Upper lobe of right lung (tissue), 1 donor: ENCODE data around the gene CYP20A1. TPM values are rescaled to one million over a fixed set of nuclear protein-coding genes. Genes with fewer than 3 reads are reported as not detected.

ENCODE experiments used
- ATAC-seq: fragments of 200-7000 bp; cut with Tn5 transposase; one replicate; pipeline ENCODE4 v1.9.1; 2020; ENCODE audit warnings: mild to moderate bottlenecking, moderate library complexity
- DNase-seq: peaks from one replicate; pipeline ENCODE4 v3.0.0-alpha.2; 2020
- H3K27ac ChIP-seq: fragments of 200-600 bp; one replicate; pipeline ENCODE4 v1.8.0; 2022
- H3K27me3 ChIP-seq: fragments of 200-600 bp; one replicate; pipeline ENCODE4 v1.8.0; 2022; ENCODE audit warnings: mild to moderate bottlenecking
- H3K36me3 ChIP-seq: fragments of 200-600 bp; one replicate; pipeline ENCODE4 v1.8.0; 2022
- H3K4me1 ChIP-seq: fragments of 200-600 bp; one replicate; pipeline ENCODE4 v1.8.0; 2022
- H3K4me3 ChIP-seq: fragments of 200-600 bp; one replicate; pipeline ENCODE4 v1.8.0; 2022; ENCODE audit warnings: mild to moderate bottlenecking
- H3K9me3 ChIP-seq: fragments of 200-600 bp; one replicate; pipeline ENCODE4 v1.8.0; 2022
- intact Hi-C: fragments of 100-400 bp; cut with DNase I; formaldehyde crosslinking; loops from one replicate; pipeline ENCODE4 v1.11.0; 2022
- total RNA-seq: library from RNA; stranded (reverse); fragmentation: NEBNext Ultra II Directional; extraction: Animal tissue kit (Norgen Biotek cat#: 25700); gene quantifications from one replicate; pipeline ENCODE4 v1.2.1, GENCODE V29; 2021
- TF ChIP-seq, protein P1 (sequence below): fragments of 200-600 bp; IDR thresholded peaks from one replicate; pipeline ENCODE4 v1.8.0; 2022; ENCODE audit warnings: antibody characterized with exemption
- donor health status: DM: no; HTN: yes; CAD: no; lungs with severe emphysema.

The CYP20A1 gene
- total RNA-seq, 1 donor from 2014 or later, result 35.0 TPM

DNA sequence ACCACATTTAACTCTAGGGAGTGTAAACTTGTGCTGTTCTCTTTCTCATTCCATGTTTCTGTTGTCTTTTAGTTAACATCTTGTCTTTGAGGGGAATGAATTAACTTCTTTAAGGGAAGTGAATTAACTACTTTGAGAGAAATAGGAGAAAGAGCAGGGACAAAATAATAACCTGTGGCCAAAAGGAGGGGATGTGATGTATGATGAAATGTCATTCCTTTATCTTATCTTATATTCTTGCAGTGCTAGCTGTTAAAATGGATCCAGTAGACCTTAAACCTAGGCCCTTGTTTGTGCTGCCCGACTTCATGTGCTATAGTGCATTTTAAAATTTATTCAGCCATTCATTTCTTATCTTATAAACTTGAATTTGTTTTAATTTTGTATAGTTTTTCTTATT, 107.8 kb downstream of the CYP20A1 start:
- H3K4me1 ChIP-seq, result peaks cover 4% of the 10 kb centered on the region
- TF ChIP-seq, protein P1, sequence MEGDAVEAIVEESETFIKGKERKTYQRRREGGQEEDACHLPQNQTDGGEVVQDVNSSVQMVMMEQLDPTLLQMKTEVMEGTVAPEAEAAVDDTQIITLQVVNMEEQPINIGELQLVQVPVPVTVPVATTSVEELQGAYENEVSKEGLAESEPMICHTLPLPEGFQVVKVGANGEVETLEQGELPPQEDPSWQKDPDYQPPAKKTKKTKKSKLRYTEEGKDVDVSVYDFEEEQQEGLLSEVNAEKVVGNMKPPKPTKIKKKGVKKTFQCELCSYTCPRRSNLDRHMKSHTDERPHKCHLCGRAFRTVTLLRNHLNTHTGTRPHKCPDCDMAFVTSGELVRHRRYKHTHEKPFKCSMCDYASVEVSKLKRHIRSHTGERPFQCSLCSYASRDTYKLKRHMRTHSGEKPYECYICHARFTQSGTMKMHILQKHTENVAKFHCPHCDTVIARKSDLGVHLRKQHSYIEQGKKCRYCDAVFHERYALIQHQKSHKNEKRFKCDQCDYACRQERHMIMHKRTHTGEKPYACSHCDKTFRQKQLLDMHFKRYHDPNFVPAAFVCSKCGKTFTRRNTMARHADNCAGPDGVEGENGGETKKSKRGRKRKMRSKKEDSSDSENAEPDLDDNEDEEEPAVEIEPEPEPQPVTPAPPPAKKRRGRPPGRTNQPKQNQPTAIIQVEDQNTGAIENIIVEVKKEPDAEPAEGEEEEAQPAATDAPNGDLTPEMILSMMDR, result no peak
- no peaks in the 10 kb centered on the region for H3K36me3 ChIP-seq
- no peak overlapping the region for H3K4me3 ChIP-seq
- ATAC-seq (no peak), DNase-seq (no peak)
- no peaks in the 10 kb centered on the region for H3K9me3 ChIP-seq
- no peak overlapping the region for H3K27ac ChIP-seq
- no peaks in the 10 kb centered on the region for H3K27me3 ChIP-seq
- intact Hi-C loops, result no loop called here

DNA sequence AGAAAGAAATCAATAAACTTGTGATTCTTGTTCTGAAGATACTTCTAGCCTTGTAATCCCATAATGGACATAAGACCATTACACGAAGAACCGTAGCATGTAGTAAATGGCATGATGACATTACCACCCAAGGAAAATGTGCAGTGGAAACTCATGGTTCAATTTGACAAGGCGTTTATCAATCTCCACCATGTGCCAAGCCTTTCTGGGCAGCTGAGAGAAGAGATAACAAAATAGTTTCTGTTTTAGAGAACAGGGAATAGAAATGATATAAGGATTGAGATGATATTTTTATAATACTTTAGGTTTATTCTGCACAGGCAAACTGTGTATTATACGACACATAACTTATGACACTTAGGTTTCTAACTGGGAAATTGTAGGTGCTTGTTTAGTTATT, 108.6 kb downstream of the CYP20A1 start:
- Histone ChIP-seq H3K27ac (no peak overlapping the region), H3K36me3 (no peaks in the 10 kb centered on the region), H3K27me3 (no peaks in the 10 kb centered on the region), H3K9me3 (no peaks in the 10 kb centered on the region), H3K4me3 (no peak overlapping the region), H3K4me1 (no peaks in the 10 kb centered on the region)
- intact Hi-C loops, result no loop called here
- TF ChIP-seq, protein P1, result no peak
- ATAC-seq (no peak), DNase-seq (no peak)

DNA sequence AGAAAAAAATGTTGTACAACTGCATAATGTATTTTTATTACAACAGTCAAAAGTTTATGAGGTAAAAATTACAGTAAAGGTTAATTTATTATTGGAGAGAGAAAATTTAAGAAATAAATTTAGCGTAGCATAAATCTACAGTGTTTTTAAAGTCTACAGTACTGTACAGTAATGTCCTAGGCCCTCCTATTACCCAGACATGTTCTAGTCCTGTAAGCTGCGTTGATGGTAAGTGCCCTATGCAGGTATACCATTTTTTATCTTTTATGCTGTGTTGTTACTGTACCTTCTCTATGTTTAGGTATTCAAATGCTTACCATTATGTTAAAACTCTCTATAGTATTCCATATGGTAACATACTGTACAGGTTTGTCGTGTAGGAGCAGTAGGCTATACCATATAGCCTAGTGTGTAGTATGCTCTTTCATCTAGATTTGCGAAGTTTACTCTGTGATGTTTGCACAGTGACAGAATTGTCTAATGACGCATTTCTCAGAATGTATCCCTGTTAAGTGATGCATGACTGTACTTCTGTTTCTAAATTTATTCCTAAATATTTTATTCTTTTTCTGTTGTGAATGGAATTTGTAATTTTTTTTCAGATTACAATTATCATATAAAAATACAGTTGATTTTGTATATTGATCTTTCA, 113.9 kb downstream of the CYP20A1 start:
- Histone ChIP-seq H3K4me3 (no peak overlapping the region), H3K9me3 (no peaks in the 10 kb centered on the region), H3K4me1 (no peaks in the 10 kb centered on the region), H3K27me3 (no peaks in the 10 kb centered on the region), H3K27ac (no peak overlapping the region), H3K36me3 (no peaks in the 10 kb centered on the region)
- ATAC-seq (no peak), DNase-seq (no peak)
- intact Hi-C loops, result no loop called here
- TF ChIP-seq, protein P1, result no peak

DNA sequence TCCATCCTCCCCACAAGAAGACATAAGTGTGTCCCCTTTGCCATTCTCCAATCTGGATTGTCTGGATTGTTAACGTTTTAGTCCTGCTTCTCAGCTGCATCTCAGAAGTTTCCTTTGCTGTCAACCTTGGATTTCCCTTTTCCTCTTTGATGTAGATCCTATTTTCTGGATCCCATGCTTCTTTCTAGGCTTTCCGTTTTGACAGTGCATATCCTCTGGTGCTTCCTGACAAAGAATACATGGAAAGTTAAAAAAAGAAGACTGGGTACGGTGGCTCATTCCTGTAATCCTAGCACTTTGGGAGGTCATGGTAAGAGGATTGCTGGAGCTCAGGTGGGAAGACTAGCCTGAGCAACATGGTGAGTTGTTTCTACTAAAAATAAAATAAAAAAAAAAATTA, 116.1 kb downstream of the CYP20A1 start:
- H3K27ac ChIP-seq, result no peak overlapping the region
- intact Hi-C loops, result no loop called here
- H3K9me3 ChIP-seq, result no peaks in the 10 kb centered on the region
- TF ChIP-seq, protein P1, result no peak
- no peaks in the 10 kb centered on the region for H3K4me1 ChIP-seq
- DNase-seq (no peak), ATAC-seq (no peak)
- H3K27me3 ChIP-seq, result no peaks in the 10 kb centered on the region
- no peak overlapping the region for H3K4me3 ChIP-seq
- H3K36me3 ChIP-seq, result no peaks in the 10 kb centered on the region

Other genes with a start within 250 kb of the CYP20A1 start
- 73.4 TPM for gene NBEAL1, start 224.1 kb upstream of the CYP20A1 start, total RNA-seq
- gene ABI2, start 89.4 kb downstream of the CYP20A1 start, total RNA-seq, result 46.3 TPM